ENCODE results near the gene RTL1.

The RTL1 gene

DNA sequence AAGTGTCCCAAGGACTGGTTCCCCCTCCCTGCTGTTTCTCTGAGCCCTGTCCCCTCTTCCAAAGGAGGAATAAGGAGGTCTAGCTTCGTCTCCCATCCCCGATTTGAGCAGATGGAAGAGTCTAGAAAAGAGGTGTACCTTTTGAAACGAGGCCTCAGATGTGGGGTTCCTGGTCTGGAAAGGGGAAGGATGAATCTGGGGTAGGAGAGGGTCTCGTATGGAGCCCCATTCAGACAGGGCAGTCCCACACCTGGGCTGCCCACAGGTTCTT is 64.3 kb downstream of the RTL1 start:
- H3K4me3 ChIP-seq (replicated peaks; ENCODE audit: low read depth, low read length), result no peak overlapping the region
- TF ChIP-seq, protein P1, sequence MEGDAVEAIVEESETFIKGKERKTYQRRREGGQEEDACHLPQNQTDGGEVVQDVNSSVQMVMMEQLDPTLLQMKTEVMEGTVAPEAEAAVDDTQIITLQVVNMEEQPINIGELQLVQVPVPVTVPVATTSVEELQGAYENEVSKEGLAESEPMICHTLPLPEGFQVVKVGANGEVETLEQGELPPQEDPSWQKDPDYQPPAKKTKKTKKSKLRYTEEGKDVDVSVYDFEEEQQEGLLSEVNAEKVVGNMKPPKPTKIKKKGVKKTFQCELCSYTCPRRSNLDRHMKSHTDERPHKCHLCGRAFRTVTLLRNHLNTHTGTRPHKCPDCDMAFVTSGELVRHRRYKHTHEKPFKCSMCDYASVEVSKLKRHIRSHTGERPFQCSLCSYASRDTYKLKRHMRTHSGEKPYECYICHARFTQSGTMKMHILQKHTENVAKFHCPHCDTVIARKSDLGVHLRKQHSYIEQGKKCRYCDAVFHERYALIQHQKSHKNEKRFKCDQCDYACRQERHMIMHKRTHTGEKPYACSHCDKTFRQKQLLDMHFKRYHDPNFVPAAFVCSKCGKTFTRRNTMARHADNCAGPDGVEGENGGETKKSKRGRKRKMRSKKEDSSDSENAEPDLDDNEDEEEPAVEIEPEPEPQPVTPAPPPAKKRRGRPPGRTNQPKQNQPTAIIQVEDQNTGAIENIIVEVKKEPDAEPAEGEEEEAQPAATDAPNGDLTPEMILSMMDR (IDR thresholded peaks at IDR 0.05; ENCODE audit: low read depth, low read length, missing control alignments), result no peak
- DNase-seq (ENCODE audit: extremely low read depth, low read depth), result no peak

DNA sequence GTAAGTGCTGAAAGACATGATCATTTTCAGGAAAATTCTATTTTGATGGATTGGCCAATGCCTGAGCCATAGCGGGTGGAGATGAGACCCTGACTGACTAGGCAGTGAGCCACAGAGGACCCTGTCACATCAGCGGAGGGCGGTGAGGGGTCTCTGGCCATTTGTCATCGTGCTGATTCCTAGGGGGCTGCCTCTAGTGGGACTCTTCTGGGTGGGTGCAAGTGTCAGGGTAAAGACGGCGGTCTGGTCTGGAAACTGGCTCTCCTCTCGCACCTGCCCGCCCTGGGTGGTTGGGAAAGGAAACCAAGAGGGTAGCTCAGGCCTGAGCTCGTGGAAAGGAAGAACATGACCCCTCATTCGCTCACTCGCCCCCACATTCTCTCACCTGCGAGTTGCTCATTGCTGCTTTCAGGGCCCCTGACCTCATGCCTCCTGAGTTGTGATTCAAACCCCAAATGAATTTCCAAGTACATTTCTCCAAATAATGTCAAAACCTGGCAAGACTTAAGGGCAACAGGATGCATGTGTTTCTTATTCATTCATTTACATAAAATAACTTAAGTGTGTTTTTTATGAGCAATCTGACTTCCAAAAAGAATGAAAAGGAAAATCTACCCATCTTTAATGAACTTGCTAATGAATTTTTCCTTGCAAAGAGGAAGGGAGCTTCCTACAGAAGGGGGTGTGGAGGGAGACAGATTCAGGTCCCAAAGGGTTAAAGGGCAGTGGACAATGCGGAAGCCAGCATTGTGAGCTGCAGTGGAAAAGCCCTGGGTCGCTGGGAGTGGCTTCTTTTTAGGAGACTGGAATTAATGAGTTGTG is 64.8 kb downstream of the RTL1 start:
- H3K4me3 ChIP-seq (replicated peaks; ENCODE audit: low read depth, low read length), result no peak overlapping the region
- DNase-seq (ENCODE audit: extremely low read depth, low read depth), result no peak
- TF ChIP-seq, protein P1 (IDR thresholded peaks at IDR 0.05; ENCODE audit: low read depth, low read length, missing control alignments), result no peak

DNA sequence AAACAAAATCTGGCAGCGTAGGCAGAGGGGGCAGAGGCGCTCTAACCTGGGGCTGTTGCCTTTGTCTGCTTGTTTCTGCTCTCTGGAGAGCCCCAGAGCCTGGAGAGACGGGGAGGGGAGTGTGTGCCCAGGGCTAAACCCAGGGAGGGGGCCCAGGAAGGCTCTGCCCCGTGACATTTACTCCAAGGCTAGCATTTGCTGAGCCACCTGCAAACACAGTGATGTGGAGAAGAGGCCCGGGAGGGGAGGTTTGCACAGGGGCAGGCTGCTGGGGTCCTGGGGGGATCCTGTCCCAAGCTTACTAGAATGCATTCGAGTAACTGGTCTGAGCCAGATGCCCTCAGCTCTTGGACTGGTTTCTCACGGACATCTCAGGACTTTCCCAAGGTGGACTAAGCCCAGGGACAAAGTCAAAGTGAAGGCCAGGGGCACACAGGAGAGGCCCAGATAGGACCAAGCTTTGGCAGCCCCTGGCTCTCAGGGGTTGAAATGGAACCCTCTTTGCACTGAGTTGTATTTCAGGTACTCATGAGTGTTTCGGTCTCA is 65.6 kb downstream of the RTL1 start:
- TF ChIP-seq, protein P1 (IDR thresholded peaks at IDR 0.05; ENCODE audit: low read depth, low read length, missing control alignments), result no peak
- H3K4me3 ChIP-seq (replicated peaks; ENCODE audit: low read depth, low read length), result no peak overlapping the region
- DNase-seq (ENCODE audit: extremely low read depth, low read depth), result no peak

DNA sequence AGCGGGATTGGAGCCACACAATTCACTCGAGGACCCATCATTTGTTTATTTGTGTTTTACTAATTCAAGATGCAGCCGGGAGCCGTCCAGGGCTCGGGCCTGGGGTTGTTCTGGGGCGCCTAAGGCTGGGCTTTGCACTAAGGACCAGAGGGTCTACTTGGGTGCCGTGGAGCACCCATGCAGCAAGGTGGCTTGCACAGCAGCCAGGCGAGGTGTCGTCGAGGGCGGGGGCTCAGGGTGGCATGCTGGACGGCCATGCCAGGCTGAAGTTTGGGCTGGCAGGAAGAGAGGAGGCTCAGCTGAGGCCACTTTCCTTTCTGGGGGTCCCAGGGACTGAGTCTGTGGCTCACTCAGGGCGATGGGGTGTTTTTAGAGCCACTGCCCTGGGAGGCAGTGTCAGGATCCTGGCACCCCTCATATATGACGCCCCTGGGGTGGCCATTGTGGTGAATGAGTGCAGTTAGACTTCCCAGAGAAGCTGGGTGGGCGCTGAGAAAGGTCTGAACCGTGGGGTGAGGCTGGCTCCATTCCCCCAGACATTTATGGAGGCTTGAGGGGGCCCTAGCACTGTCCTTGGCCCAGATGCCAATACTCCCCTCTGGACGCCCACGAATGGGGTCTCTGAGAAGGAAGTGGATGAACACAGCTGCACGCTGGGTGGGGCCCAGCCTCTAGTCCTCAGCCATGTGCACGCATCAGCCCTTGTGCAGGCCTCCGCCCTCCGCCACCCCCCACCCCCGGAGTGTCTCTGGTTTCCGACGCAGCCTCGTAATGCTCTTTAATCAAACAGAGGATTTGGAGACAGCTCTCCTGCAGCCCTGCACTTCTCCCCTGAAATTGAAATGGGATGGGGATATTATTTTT is 66.3 kb downstream of the RTL1 start:
- TF ChIP-seq, protein P1 (IDR thresholded peaks at IDR 0.05; ENCODE audit: low read depth, low read length, missing control alignments), result no peak

DNA sequence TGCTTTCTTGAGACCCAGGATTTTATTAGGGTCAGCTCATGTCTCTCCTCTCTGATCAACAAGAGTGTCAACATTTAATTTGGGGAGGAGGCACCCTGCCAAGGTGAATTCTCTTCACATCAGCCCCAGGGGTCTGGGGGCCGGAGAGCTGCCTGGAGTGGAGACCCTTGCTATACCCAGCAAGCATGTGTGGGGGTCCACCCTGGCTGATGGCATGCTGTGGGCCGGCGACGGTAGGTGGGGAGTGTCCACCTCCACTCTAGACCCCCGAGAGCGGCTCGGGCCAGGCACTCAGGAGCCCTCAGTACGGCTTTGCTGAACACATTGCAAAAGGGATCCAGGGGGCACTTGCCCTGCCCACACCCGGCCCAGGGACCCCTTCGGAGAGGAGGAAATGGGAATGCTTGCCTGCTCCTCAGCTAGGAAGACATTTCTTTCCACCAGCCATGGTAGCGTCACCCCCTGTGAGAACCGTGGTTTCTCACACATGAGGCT is 67.2 kb downstream of the RTL1 start:
- no peak overlapping the region for H3K4me3 ChIP-seq (replicated peaks; ENCODE audit: low read depth, low read length)
- no peak for DNase-seq (ENCODE audit: extremely low read depth, low read depth)
- TF ChIP-seq, protein P1 (IDR thresholded peaks at IDR 0.05; ENCODE audit: low read depth, low read length, missing control alignments), result no peak

More for the DNA sequence above, 66.3 kb downstream of the RTL1 start:
- no peak overlapping the region for H3K4me3 ChIP-seq (replicated peaks; ENCODE audit: low read depth, low read length)
- DNase-seq (ENCODE audit: extremely low read depth, low read depth), result no peak

DNA sequence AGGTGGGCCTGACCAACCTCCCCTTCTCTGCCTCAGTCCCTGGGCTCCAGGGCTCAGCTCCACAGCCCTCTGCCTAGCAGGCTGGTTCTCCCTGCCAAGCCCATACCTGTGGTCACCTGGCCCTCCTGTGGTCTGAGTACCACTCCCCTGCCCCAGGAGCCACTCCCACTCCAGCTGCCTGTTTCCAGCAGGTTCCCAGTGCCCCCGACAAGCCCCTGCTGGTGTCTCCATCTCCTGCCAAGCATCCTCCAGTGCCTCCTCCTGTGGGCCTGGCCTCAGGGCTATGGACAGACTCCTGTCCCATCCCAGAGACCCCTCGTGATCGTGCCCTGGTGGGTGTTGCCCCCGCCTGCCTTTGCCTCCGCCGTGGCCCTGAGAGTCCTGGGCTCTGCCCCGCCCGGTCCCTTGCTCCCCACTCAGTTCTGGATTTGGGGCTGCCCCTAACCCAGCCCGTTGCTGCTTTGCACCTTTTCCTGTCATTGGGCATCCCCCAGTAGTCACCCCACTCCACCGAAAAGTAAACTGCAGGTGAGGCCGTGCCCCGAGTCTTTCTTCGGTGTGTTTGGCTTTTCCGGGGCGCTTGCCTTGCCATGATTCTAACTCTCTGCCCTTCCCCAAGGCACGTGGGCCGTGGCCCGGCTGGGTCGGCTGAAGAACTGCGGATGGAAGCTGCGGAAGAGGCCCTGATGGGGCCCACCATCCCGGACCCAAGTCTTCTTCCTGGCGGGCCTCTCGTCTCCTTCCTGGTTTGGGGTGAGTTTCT is 67.8 kb downstream of the RTL1 start:
- DNase-seq (ENCODE audit: extremely low read depth, low read depth), result no peak
- TF ChIP-seq, protein P1 (IDR thresholded peaks at IDR 0.05; ENCODE audit: low read depth, low read length, missing control alignments), result no peak
- no peak overlapping the region for H3K4me3 ChIP-seq (replicated peaks; ENCODE audit: low read depth, low read length)

All from HFF-Myc (cell line).